ENCODE data around the gene TDO2. TPM values are rescaled to one million over a fixed set of nuclear protein-coding genes. Genes with fewer than 3 reads are reported as not detected.

Gene TDO2
- total and polyA plus RNA-seq, 2 of the 13 experiments (the other 11 are each of a cell fraction or from before 2014, with no cell fraction given): not detected

DNA sequence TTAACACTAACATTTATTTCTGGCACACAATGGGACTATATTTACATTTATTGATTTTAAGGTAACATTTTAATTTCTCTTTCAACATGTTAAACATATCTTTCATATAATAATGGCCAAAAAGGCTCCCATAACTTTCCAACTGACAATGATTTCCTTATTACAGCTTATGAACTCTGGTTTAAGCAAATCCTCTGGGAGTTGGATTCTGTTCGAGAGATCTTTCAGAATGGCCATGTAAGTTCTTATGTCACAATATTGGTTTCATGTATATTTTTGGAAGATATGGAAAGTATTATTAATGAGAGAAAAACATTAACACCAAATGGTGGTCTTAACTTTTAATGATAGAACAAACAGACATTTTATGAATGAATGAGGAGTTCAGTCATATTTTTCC is 4.1 kb downstream of the TDO2 start:
- no peak overlapping the region for H3K4me3 ChIP-seq (replicated peaks in 1 of 3; ENCODE audit: insufficient read depth in 1 of 3, low read depth in 2 of 3, low read length in 3 of 3)
- intact Hi-C loops (cut with micrococcal nuclease; ENCODE audit: unreplicated experiment): no loop called here
- no TSS peak for BruUV-seq (replicated peaks)
- TF ChIP-seq ZBTB20 (CRISPR knock-in tag; IDR thresholded peaks at IDR 0.05; ENCODE audit: borderline replicate concordance, low read depth) (no peak), ZNF44 (CRISPR knock-in tag; IDR thresholded peaks at IDR 0.05) (no peak), HES4 (CRISPR knock-in tag; IDR thresholded peaks at IDR 0.05; ENCODE audit: borderline replicate concordance) (no peak), ZNF205 (CRISPR knock-in tag; IDR thresholded peaks at IDR 0.05) (no peak), JARID2 (CRISPR knock-in tag; IDR thresholded peaks at IDR 0.05; ENCODE audit: insufficient replicate concordance) (no peak), GATAD2A (CRISPR knock-in tag; IDR thresholded peaks at IDR 0.05) (no peak), ZFP37 (CRISPR knock-in tag; IDR thresholded peaks at IDR 0.05; ENCODE audit: borderline replicate concordance) (no peak), TCF12 (IDR thresholded peaks at IDR 0.05) (no peak), TCF12 (CRISPR knock-in tag; IDR thresholded peaks at IDR 0.05) (no peak), TBP (CRISPR knock-in tag; IDR thresholded peaks at IDR 0.05) (no peak), ZNF232 (CRISPR knock-in tag; IDR thresholded peaks at IDR 0.05; ENCODE audit: borderline replicate concordance) (no peak), FOSL2 (CRISPR knock-in tag; IDR thresholded peaks at IDR 0.05) (no peak), CCAR2 (optimal IDR thresholded peaks at IDR 0.05; ENCODE audit: low read depth, low read length) (no peak), ZNF709 (CRISPR knock-in tag; IDR thresholded peaks at IDR 0.05) (no peak)
- TF ChIP-seq, protein P1, sequence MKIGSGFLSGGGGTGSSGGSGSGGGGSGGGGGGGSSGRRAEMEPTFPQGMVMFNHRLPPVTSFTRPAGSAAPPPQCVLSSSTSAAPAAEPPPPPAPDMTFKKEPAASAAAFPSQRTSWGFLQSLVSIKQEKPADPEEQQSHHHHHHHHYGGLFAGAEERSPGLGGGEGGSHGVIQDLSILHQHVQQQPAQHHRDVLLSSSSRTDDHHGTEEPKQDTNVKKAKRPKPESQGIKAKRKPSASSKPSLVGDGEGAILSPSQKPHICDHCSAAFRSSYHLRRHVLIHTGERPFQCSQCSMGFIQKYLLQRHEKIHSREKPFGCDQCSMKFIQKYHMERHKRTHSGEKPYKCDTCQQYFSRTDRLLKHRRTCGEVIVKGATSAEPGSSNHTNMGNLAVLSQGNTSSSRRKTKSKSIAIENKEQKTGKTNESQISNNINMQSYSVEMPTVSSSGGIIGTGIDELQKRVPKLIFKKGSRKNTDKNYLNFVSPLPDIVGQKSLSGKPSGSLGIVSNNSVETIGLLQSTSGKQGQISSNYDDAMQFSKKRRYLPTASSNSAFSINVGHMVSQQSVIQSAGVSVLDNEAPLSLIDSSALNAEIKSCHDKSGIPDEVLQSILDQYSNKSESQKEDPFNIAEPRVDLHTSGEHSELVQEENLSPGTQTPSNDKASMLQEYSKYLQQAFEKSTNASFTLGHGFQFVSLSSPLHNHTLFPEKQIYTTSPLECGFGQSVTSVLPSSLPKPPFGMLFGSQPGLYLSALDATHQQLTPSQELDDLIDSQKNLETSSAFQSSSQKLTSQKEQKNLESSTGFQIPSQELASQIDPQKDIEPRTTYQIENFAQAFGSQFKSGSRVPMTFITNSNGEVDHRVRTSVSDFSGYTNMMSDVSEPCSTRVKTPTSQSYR (CRISPR knock-in tag; IDR thresholded peaks at IDR 0.05; ENCODE audit: borderline replicate concordance): no peak
- TF ChIP-seq, protein P2, sequence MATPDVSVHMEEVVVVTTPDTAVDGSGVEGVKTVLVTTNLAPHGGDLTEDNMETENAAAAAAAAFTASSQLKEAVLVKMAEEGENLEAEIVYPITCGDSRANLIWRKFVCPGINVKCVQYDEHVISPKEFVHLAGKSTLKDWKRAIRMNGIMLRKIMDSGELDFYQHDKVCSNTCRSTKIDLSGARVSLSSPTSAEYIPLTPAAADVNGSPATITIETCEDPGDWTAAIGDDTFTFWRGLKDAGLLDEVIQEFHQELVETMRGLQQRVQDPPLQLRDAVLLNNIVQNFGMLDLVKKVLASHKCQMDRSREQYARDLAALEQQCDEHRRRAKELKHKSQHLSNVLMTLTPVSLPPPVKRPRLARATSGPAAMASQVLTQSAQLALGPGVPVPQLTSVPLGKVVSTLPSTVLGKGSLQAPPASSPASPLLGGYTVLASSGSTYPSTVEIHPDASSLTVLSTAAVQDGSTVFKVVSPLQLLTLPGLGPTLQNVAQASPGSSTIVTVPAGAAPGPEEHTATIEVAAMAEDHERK (CRISPR knock-in tag; IDR thresholded peaks at IDR 0.05; ENCODE audit: low read depth): no peak
- no peaks in the 10 kb centered on the region for H3K27me3 ChIP-seq (ENCODE audit: control insufficient read depth in 1 of 2, insufficient read depth in 2 of 2, low read length in 2 of 2)
- H3K27ac ChIP-seq (ENCODE audit: extremely low read length, insufficient read depth, low read length): no peak overlapping the region
- ATAC-seq (no peak), FAIRE-seq (no peak), DNase-seq (ENCODE audit: low spot score) (no peak)
- no peaks in the 10 kb centered on the region for H3K9me3 ChIP-seq (ENCODE audit: low read length)
- no peak overlapping the region for H2AFZ ChIP-seq (ENCODE audit: low read length)
- no peaks in the 10 kb centered on the region for H4K20me1 ChIP-seq (ENCODE audit: insufficient read depth, low read length)
- no peak overlapping the region for H3K4me2 ChIP-seq (ENCODE audit: low read depth, low read length)
- 0% methylated on average over 1 of the region's 1 CpG for WGBS (ENCODE audit: low lambda C conversion rate)
- CTCF ChIA-PET (ENCODE audit: low intra/inter-chr PET ratio, low total read pairs): no interaction called here
- H3K79me2 ChIP-seq (ENCODE audit: insufficient read depth, low read length): no peaks in the 10 kb centered on the region
- no peaks in the 10 kb centered on the region for H3K4me1 ChIP-seq (ENCODE audit: insufficient read depth, low read length)
- H3K36me3 ChIP-seq (replicated peaks in 1 of 2; ENCODE audit: control insufficient read depth in 1 of 2, insufficient read depth in 2 of 2, low read length in 2 of 2): no peaks in the 10 kb centered on the region
- POLR2A ChIA-PET: no interaction called here
- no peak overlapping the region for H3K9ac ChIP-seq (ENCODE audit: insufficient read depth, low read depth, low read length)
- in situ Hi-C loops (cut with HindIII; ENCODE audit: extremely low pct_ligation_motif_present, low pct_unique_long_range_greater_than_20kb): no loop called here

Measured in HepG2 (cell line).